HG03066 (cell line): ENCODE measurements around the gene UBE2J2.

Experiments used
- ATAC-seq: cut with Tn5 transposase; IDR thresholded peaks from one replicate; pipeline ENCODE4 v1.9.1; 2021; ENCODE audit warnings: low read depth; ENCODE audit not compliant: unreplicated experiment

UBE2J2 gene

DNA sequence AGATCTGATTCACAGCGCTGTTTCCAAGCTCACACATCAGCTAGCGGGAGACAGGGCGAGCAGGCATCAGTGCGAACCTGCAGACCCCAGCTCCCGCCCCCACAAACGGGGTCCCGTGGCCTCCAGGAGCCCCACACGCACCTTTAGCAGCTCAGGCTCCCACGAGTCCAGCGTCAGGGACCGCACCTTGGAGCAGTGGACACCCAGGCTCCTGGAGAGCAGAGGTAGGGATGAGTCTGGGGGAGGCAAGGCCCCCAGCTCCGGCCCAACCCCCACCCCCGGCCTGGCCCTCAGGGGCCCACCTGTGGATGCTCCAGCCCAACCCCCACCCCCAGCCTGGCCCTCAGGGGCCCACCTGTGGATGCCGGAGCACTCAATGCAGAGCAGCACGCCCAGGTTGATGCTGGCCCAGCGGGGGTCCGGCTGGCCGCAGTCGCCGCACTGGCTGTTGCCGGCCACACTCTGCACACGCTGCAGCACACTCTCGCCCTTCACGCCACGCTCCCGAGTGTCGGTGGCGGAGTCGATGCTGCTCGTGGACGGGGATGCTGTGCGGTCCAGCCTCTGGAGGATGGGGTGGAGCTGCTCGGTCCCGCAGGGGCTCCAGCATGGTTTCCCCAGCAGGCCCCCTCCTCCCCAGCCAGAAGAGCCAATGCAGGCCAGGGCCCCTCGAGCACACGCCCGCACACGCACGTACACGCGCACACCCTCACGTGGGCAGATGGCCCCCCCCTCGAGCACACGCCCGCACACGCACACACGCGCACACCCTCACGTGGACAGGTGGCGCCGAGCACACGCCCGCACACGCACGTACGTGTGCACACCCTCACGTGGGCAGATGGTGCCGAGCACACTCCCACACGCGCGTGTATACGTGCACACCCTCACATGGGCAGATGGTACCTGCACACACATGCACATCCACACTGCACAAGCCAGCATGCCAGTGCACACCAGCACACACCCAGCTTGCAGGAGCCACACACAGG is 22.7 kb upstream of the UBE2J2 start:
- ATAC-seq, result no peak

DNA sequence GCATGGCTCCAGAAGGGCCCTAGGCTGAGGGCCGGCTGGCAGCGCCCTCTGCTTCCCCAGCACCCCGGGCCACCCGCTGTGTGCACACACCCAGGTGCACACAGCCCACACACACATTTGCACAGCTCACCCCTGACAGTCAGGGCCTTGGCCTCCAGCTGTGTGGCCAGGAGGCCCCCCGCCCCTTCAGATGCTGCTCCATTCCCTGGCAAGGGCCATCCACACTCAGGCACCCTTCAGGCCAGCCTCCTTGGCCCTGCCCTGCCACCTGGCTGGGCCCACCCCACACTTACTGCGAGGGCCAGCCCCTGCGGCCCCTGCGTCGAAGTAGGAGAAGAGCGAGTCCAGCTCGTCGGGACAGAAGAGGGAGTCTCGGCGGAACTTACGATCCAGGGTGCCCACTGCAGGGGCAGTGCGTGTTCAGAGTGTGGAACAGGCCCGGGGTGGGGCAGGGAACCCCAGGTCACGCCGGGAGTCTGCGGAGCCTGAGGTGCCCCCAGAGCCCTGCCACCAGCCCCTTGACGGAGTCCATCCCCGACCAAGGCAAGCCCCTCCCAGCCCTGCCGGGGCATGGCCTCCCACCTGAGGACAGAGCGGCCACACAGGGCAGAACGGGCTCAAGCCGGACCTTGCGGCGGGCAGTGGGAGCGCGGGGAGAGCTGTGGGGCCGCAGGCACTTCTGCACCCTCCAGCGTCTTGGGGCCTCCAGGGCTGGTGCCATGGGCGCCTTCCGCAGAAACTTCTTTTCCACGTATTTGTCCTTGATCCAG is 21.7 kb upstream of the UBE2J2 start:
- no peak for ATAC-seq

DNA sequence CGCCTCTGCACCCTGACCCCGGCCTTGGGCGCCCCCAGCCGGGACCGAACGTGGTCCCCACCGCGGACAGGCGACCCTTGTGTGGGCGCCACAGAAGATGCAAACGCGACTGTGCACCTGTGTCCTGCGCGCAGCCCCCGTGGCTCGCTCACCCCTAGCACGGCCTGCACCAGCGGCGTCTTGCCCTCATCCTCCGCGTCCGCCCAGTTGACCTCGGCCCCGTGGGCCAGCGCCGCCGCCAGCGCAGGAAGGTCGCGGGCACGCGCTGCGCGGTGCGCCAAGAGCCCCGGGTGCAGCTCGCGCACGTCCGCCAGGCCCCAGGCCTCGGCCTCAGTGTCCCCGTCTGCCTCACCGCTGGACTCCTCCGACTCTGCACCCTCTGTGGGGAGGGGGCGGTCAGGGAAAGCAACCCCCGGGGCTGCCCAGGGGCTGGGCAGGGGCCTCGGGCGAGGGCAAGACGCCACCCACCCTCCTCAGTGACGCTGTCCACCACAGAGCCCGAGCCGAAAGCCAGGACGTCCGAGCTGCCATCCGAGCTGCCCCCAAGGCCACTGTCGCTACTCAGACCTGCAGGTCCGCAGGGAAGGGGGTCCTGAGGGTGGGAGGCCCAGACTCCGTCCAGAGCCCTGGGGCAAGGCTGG is 20.7 kb upstream of the UBE2J2 start:
- ATAC-seq, result no peak

DNA sequence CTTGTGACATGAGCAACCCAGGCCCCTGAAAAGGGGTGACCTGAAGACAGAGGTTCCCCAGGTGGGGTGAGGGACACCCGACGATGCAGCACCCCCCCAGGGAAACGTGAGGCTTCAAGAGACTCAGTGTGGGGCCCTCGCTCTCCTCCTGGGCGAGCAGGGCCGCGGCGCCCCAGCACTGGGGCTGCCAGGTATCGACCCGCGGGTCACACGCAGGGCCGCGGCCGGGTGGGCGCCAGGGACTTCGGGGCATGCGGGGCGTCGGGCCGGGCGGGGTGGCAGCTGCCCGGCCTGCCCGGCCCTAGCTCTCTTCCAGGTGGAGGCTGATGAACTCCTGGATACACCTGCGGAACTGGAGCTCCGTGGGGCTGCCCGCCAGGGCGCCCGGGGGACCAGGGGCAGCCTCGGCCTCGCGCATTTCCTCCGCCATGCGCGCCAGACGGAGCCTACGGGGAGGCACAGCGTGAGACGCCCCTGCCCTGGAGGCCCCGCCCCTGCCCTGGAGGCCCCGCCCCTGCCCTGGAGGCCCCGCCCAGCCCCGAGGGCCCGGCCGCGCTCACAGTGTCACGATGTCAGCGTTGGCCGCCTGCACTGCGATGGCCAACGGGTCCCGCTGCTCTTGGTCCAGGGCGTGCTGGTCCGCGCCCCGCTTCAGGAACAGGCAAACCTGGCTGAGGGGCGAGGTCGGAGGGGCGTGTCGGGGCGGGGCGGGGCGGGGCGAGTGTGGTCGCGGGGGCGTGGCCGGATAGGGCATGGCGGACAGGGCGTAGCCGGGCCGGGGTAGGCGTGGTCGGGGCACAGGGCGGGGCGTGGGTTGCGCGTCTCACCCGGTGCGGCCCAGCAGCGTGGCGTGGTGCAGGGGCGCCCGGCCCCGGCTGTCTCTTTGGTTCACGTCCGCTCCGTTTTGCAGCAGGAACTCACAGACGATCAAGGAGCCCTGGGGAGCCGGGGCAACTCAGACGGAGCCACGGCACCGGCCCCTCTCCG is 19.9 kb upstream of the UBE2J2 start:
- ATAC-seq, result no peak

DNA sequence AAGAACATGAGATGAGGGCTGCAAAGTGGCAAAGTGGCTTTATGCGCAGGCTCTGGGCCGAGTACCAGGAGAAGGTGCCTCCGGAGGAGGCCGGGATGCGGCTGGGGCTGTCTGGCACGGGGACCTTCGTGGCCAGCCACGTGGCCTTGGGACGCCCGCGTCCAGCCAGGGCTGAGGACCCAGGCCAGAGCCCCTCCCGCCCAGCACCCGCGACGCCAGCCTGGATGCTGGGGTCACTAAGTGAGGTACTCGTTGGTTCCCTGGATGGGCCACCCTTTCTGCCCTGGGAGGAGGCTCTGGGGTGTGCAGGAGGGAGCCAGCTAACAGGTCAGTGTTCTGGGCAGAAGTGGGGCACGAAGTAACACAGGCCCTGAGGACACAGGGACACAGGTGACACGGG is 19.2 kb upstream of the UBE2J2 start:
- no peak for ATAC-seq

DNA sequence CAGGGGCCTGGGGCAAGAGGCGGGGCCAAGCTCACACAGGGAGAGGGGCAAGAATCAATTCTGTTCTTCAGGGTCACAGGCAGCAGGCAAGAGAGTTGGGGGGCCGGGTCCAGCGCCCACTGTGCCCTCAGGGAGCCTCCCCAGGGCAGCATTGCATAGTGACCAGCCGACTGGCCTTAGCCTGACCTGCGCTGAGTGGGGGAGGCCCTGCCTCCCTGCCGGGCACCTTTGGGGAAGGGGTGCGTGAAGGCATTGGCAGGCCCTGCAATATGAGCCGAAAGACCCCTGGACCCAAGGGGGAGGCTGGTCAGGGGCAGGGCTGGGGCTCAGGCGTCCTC is 18.8 kb upstream of the UBE2J2 start:
- no peak for ATAC-seq

DNA sequence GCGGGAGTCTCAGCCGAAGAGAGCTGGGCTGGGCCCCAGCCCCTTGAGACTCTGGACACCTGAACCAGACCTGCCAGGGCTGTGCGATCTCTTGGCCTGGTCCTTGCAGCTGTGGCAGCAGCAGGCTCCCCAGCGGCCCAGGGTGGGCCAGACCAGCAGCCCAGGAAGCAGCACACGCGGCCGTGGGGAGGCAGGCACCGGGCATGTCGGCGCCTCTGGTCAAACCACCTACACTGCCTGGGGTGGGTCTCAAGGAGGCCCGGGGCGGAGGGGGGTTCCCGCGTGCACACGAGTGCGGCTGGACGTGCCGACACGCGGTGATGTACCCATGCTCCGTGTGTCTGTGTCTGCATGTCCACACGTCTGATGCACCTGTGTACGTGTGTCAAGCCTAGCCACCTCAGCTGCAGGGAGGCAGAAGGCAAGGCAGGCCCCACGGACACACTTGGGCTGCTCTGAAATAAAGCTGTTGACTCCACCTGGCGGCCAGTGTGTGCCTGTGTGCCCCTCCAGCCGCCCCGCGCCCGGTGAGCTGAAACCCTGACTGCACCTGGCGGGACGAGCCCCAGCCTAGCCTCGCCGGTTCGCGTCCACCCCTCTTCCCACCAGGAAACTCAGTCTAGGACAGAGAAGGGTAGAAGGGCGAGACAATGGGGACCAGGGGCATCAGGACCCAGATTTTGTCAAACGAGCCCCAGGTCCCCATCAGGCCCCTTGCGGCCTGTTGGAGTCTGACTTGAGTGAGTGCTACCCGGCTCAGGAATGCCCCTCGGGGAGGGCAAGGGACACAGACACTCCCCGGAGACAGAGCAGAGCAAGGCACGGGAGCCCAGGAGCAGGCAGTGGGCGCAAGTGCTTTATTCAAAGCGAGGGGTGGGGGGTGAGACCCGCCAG is 18.1 kb upstream of the UBE2J2 start:
- no peak for ATAC-seq

DNA sequence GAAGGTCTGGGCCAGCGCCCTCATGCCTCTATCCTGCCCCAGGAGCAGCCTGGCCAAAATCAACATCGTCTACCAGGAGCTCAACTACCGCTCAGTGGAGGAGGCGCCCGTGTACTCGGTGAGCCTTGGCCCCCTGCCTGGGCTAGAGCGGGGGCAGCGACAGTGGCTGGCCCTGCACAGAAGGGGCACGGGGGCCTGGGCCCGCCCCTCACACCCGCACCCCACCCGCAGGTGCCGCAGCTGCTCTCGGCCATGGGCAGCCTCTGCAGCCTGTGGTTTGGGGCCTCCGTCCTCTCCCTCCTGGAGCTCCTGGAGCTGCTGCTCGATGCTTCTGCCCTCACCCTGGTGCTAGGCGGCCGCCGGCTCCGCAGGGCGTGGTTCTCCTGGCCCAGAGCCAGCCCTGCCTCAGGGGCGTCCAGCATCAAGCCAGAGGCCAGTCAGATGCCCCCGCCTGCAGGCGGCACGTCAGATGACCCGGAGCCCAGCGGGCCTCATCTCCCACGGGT is 17.4 kb upstream of the UBE2J2 start:
- ATAC-seq, result no peak

DNA sequence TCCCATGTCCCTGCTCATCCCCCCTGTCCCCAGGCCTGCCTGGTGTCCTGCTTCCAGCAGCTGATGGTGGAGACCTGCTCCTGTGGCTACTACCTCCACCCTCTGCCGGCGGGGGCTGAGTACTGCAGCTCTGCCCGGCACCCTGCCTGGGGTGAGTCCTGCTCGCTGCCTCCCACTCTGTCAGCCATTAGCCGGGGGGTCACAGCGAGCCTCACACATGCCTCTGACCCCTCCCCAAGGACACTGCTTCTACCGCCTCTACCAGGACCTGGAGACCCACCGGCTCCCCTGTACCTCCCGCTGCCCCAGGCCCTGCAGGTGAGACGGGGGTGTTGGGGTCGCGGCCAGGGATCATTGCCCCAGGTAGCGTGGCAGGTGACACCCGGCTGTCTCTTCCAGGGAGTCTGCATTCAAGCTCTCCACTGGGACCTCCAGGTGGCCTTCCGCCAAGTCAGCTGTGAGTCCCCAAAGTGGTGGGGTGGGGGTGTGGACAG is 16.6 kb upstream of the UBE2J2 start:
- ATAC-seq, result no peak

DNA sequence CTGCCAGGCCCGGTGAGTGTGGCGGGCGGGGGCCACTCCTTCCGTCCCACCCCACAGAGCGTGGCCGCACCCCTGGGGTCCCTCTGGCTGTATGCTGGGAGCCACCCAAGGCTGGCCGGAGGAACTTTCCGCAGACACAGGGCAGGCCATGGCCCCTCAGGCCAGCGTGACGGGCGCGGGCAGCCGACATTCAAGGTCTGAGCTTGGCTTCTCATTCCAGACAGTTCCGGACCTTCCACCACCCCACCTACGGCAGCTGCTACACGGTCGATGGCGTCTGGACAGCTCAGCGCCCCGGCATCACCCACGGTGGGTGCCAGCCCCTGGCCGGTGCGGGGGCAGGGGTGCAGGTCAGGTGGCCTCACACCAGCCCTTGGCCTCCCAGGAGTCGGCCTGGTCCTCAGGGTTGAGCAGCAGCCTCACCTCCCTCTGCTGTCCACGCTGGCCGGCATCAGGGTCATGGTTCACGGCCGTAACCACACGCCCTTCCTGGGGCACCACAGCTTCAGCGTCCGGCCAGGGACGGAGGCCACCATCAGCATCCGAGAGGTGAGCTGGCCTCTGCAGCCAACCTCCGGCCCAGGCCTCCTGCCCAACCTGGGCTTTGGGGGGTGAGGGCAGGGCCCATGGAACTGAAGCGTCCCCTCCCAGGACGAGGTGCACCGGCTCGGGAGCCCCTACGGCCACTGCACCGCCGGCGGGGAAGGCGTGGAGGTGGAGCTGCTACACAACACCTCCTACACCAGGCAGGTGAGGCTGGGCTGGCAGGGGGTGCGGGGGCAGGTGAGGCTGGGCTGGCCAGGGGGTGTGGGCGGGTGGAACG is 13.8 kb upstream of the UBE2J2 start:
- no peak for ATAC-seq

DNA sequence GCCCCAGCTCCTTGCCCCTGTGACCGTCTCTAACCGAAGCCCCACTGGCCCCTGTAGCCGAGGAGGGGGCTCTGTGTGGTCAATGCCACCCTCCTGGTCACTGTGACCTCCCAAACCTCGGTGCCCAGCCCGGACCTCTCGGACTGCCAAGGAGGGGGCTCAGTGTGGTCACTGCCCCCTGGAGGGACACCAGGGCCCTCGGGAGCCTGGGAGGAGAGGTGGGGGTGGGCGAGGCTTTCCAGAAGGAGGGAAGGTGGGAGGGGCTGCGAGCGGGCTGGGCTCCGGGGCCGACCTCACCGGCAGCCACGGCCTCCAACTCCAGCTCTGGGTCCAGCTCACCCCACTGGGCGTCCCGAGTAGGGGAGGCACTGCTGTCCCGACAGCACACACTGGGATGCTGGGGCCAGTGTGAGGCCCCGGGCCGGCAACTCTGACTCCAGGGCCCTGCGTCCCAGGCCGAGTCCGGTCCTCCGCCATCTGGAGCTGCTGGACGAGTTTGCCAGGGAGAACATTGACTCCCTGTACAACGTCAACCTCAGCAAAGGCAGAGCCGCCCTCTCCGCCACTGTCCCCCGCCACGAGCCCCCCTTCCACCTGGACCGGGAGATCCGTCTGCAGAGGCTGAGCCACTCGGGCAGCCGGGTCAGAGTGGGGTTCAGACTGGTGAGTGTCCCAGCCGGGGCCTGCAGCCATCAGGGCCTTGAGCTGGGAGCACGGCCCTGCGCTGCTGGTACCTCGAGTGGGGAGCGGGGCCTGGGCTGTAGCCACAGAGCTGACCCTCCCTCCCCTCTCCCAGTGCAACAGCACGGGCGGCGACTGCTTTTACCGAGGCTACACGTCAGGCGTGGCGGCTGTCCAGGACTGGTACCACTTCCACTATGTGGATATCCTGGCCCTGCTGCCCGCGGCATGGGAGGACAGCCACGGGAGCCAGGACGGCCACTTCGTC is 12.9 kb upstream of the UBE2J2 start:
- no peak for ATAC-seq

DNA sequence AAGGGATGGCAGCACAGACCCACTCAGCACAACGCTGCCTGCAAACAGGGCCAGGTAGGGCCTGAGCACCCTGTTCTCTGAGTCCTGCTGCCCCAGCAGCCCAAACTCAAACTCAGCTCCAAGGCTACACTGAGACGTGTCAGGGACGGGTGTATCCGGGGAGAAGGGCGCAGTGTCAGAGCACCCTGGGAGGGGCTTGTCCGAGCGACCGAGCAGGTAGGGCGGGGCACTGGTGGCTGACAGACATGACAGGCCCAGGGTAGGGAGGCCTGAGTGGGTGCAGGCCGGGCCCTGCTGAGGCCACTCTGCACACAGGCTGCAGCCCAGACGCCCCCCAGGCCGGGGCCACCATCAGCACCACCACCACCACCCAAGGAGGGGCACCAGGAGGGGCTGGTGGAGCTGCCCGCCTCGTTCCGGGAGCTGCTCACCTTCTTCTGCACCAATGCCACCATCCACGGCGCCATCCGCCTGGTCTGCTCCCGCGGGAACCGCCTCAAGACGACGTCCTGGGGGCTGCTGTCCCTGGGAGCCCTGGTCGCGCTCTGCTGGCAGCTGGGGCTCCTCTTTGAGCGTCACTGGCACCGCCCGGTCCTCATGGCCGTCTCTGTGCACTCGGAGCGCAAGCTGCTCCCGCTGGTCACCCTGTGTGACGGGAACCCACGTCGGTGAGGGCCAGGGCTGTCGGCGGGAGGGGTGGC is 12.1 kb upstream of the UBE2J2 start:
- ATAC-seq, result no peak

DNA sequence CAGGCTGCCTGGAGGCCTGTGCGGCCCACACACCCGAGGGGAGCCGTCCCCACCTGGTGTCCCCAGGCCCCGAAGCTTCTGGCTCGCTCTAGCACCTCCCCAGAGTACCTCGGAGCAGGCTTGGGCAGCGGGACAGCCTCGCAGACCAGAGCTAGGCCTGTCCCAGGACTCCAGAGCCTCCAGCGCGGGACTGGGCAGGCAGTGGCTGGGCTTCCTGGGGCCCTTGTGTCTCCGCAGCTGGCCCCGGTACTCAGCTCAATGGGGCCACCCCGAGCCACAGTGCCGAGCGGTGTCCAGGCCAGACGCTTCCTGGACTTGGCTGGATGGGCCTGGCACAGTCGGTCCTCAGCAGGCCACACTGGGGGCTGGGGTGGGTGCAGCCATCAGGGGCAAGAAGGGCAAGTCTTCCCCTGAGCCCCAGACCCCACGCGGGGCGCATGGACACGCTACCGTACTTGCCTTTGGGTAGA is 11.5 kb upstream of the UBE2J2 start:
- ATAC-seq, result no peak

DNA sequence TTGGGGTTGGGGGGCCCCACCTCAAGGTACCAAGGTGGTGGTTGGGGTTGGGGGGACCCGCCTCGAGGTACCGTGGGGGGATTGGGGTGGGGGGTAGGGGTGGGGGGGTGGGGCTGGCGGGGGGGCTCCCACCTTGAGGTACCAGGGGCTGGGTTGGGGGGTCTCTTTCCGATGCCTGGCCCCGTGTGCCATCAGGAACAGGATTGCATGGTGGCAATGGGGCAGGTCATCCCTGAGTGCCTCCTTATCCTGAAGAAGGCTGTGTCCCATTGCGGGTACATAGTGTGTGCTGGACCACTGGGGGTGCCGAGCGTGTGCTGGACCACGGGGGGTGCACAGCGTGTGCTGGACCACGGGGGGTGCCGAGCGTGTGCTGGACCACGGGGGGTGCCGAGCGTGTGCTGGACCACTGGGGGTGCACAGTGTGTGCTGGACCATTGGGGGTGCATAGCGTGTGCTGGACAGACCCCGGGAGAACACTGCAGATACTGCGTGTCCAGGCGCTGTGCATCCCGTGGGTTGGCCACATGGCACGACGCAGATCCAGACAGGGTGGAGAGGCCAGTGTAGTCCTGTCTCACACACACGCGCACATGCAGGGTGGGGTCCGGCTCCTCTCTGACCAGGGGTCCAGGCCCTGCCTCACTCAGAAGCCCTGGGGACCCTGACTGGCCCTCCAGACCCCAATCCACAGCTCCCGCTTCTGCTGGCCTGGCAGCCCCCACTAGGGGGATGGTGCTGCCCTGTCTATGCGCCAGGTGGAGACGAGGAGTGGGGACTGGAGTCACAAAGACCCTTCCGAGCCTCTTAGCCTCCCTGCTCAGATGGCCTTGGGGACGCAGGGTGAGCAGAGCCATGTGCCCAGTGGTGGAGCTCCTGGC is 10.8 kb upstream of the UBE2J2 start:
- no peak for ATAC-seq

DNA sequence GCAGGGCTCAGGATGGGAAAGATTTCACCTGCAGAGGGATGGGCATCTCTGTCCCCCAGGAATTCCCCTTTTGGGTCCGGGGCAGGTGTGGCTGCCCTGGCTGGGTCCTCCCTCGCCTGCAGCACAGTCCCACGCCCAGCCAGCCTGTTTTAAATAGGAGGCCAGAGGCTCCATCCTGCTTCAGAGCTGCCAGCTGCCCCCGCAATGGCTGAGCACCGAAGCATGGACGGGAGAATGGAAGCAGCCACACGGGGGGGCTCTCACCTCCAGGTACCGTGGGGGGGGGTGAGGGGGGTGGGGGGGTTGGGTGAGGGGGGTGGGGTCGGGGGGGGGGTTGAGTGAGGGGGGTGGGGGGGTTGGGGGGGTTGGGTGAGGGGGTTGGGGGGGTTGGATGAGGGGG is 10.2 kb upstream of the UBE2J2 start:
- ATAC-seq, result no peak
